Measurements from ENCODE around the gene KCNG2. TPM values are rescaled to one million over a fixed set of nuclear protein-coding genes. Genes with fewer than 3 reads are reported as not detected.

The KCNG2 gene
- polyA plus RNA-seq, 1 donor from 2014 or later = not detected

DNA sequence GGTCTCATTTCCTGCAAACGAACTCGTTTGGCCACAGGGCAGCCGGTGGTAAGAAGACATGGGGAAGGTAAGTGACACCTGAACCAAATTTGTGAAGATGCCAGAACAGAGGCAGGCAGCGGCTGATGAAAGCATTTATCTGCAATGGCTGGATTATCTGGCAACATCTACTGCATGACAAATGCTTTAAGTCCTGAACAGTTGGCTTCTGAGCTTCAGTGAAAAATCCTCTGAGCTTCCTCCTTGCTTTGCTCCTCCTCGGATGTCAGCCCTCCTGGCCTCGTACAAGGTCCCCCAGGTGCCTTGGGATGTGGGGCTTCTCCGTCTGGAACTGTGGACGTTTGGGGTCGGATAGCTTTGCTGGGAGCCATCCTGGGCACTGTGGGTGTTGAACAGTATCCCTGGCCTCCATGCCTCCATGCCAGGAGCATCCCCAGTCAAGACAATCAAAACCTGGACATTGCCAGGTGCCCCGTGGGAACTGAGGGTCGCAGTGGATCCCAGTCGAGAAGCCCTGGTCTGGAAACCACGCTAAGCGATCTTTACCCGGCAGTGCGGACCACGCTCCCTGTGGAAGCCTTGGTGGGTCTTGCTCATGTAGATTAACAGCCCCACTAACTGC lies 49.3 kb downstream of the KCNG2 start:
- peaks cover 8% of the 10 kb centered on the region for H3K9me3 ChIP-seq (ENCODE audit: low read length)
- no peaks in the 10 kb centered on the region for H3K36me3 ChIP-seq (ENCODE audit: insufficient read depth, low read length)
- no peaks in the 10 kb centered on the region for H3K27me3 ChIP-seq (ENCODE audit: insufficient read depth, low read depth, low read length)
- H3K79me2 ChIP-seq (replicated peaks; ENCODE audit: insufficient read depth, low read length) = no peaks in the 10 kb centered on the region
- no peak overlapping the region for H3K4me3 ChIP-seq (ENCODE audit: low read length)
- H3F3A ChIP-seq (ENCODE audit: insufficient read depth, low read length, poor library complexity, severe bottlenecking) = no peaks in the 10 kb centered on the region
- no peaks in the 10 kb centered on the region for H3K9me2 ChIP-seq (ENCODE audit: insufficient read depth, low read length)
- H4K20me1 ChIP-seq (ENCODE audit: insufficient read depth) = no peaks in the 10 kb centered on the region
- H3K4me2 ChIP-seq (ENCODE audit: low read length) = no peak overlapping the region
- H3K27ac ChIP-seq (ENCODE audit: low read length) = no peak overlapping the region
- no peak overlapping the region for H2AFZ ChIP-seq (ENCODE audit: low read depth, low read length)
- no peak overlapping the region for H3K9ac ChIP-seq (ENCODE audit: low read length)
- TF ChIP-seq MXI1 (conservative IDR thresholded peaks at IDR 0.05; ENCODE audit: poor library complexity, severe bottlenecking) (no peak), TAF1 (IDR thresholded peaks at IDR 0.05; ENCODE audit: low read depth) (no peak), POLR2AphosphoS5 (IDR thresholded peaks at IDR 0.05) (no peak), RAD21 (conservative IDR thresholded peaks at IDR 0.05) (no peak), EZH2 (IDR thresholded peaks at IDR 0.05; ENCODE audit: borderline replicate concordance, insufficient read depth, low read length, poor library complexity, severe bottlenecking) (no peak)
- TF ChIP-seq, protein P1, sequence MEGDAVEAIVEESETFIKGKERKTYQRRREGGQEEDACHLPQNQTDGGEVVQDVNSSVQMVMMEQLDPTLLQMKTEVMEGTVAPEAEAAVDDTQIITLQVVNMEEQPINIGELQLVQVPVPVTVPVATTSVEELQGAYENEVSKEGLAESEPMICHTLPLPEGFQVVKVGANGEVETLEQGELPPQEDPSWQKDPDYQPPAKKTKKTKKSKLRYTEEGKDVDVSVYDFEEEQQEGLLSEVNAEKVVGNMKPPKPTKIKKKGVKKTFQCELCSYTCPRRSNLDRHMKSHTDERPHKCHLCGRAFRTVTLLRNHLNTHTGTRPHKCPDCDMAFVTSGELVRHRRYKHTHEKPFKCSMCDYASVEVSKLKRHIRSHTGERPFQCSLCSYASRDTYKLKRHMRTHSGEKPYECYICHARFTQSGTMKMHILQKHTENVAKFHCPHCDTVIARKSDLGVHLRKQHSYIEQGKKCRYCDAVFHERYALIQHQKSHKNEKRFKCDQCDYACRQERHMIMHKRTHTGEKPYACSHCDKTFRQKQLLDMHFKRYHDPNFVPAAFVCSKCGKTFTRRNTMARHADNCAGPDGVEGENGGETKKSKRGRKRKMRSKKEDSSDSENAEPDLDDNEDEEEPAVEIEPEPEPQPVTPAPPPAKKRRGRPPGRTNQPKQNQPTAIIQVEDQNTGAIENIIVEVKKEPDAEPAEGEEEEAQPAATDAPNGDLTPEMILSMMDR (IDR thresholded peaks at IDR 0.05; ENCODE audit: poor library complexity, severe bottlenecking) = no peak
- TF ChIP-seq, protein P2, sequence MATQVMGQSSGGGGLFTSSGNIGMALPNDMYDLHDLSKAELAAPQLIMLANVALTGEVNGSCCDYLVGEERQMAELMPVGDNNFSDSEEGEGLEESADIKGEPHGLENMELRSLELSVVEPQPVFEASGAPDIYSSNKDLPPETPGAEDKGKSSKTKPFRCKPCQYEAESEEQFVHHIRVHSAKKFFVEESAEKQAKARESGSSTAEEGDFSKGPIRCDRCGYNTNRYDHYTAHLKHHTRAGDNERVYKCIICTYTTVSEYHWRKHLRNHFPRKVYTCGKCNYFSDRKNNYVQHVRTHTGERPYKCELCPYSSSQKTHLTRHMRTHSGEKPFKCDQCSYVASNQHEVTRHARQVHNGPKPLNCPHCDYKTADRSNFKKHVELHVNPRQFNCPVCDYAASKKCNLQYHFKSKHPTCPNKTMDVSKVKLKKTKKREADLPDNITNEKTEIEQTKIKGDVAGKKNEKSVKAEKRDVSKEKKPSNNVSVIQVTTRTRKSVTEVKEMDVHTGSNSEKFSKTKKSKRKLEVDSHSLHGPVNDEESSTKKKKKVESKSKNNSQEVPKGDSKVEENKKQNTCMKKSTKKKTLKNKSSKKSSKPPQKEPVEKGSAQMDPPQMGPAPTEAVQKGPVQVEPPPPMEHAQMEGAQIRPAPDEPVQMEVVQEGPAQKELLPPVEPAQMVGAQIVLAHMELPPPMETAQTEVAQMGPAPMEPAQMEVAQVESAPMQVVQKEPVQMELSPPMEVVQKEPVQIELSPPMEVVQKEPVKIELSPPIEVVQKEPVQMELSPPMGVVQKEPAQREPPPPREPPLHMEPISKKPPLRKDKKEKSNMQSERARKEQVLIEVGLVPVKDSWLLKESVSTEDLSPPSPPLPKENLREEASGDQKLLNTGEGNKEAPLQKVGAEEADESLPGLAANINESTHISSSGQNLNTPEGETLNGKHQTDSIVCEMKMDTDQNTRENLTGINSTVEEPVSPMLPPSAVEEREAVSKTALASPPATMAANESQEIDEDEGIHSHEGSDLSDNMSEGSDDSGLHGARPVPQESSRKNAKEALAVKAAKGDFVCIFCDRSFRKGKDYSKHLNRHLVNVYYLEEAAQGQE (IDR thresholded peaks at IDR 0.05; ENCODE audit: borderline replicate concordance) = no peak

DNA sequence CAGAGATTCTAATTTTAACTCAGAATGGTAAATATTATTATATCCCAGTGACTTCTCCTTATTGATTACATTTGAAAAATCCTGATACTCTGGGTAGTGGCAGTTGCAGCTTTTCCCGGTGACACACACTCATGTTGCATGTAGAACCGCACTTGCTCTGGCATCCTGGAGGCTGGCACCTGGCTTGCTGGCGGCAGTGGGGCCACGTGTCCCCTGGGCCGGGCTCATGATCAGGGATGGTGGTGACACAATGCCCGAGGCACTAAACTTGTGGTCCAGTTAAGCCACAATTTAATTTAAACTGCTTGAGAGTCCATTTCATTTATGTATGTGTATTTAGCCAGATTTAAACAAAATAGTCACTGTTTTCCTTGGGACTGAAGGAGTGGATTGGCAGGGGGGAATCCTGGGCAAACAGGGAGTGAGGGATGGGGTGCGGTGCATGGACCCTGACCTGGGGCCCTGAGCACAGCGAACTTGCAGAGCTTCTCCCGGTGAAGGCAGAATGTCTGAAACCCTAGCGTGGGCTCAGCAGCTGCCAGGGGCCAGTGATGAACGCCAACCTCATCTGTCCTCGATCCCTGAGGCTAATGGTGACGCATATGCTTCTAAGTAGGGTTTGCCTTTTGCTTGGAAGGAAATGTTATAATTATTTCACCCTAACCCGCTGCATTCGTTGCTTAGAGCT lies 50.0 kb downstream of the KCNG2 start:
- H3F3A ChIP-seq (ENCODE audit: insufficient read depth, low read length, poor library complexity, severe bottlenecking) = no peaks in the 10 kb centered on the region
- H3K79me2 ChIP-seq (replicated peaks; ENCODE audit: insufficient read depth, low read length) = no peaks in the 10 kb centered on the region
- no peaks in the 10 kb centered on the region for H3K9me2 ChIP-seq (ENCODE audit: insufficient read depth, low read length)
- no peak overlapping the region for H3K27ac ChIP-seq (ENCODE audit: low read length)
- H3K9ac ChIP-seq (ENCODE audit: low read length) = no peak overlapping the region
- H3K9me3 ChIP-seq (ENCODE audit: low read length) = peaks cover 1% of the 10 kb centered on the region
- no peaks in the 10 kb centered on the region for H3K27me3 ChIP-seq (ENCODE audit: insufficient read depth, low read depth, low read length)
- no peak overlapping the region for H2AFZ ChIP-seq (ENCODE audit: low read depth, low read length)
- no peak overlapping the region for H3K4me3 ChIP-seq (ENCODE audit: low read length)
- H3K36me3 ChIP-seq (ENCODE audit: insufficient read depth, low read length) = no peaks in the 10 kb centered on the region
- TF ChIP-seq, protein P1 (IDR thresholded peaks at IDR 0.05; ENCODE audit: poor library complexity, severe bottlenecking) = no peak
- TF ChIP-seq SMC3 (conservative IDR thresholded peaks at IDR 0.05; ENCODE audit: poor library complexity) (no peak), EZH2 (IDR thresholded peaks at IDR 0.05; ENCODE audit: borderline replicate concordance, insufficient read depth, low read length, poor library complexity, severe bottlenecking) (no peak), RAD21 (conservative IDR thresholded peaks at IDR 0.05) (no peak), POLR2AphosphoS5 (IDR thresholded peaks at IDR 0.05) (no peak), EP300 (conservative IDR thresholded peaks at IDR 0.05; ENCODE audit: poor library complexity, severe bottlenecking) (no peak), MXI1 (conservative IDR thresholded peaks at IDR 0.05; ENCODE audit: poor library complexity, severe bottlenecking) (no peak), TAF1 (IDR thresholded peaks at IDR 0.05; ENCODE audit: low read depth) (no peak)
- TF ChIP-seq, protein P2 (IDR thresholded peaks at IDR 0.05; ENCODE audit: borderline replicate concordance) = no peak
- no peaks in the 10 kb centered on the region for H4K20me1 ChIP-seq (ENCODE audit: insufficient read depth)
- H3K4me2 ChIP-seq (ENCODE audit: low read length) = no peak overlapping the region
